ENCODE results near the gene TGFBR1.

The TGFBR1 gene

GRCh38 chr9:99058964-99059921 lies 45.7 kb upstream of the TGFBR1 start:
- Mint-ChIP-seq H3K9me3 (no peaks in the 10 kb centered on the region), H3K27me3 (ENCODE audit: low read depth) (no peaks in the 10 kb centered on the region), H3K4me3 (no peak overlapping the region), H3K4me1 (peaks cover 18% of the 10 kb centered on the region), H3K36me3 (ENCODE audit: low read depth) (no peaks in the 10 kb centered on the region), H3K27ac (no peak overlapping the region)
- no peak for TF ChIP-seq CTCF (IDR thresholded peaks at IDR 0.05; ENCODE audit: unreplicated experiment in 3 of 3)

GRCh38 chr9:99060621-99061020 lies 44.3 kb upstream of the TGFBR1 start:
- Mint-ChIP-seq H3K9me3 (no peaks in the 10 kb centered on the region), H3K27ac (no peak overlapping the region), H3K4me3 (no peak overlapping the region), H3K4me1 (peaks cover 23% of the 10 kb centered on the region), H3K27me3 (ENCODE audit: low read depth) (no peaks in the 10 kb centered on the region), H3K36me3 (ENCODE audit: low read depth) (no peaks in the 10 kb centered on the region)
- TF ChIP-seq CTCF (IDR thresholded peaks at IDR 0.05; ENCODE audit: unreplicated experiment in 3 of 3), result no peak

- Mint-ChIP-seq H3K27me3 (ENCODE audit: low read depth) (no peaks in the 10 kb centered on the region), H3K27ac (no peak overlapping the region), H3K4me1 (peaks cover 23% of the 10 kb centered on the region), H3K4me3 (no peak overlapping the region), H3K9me3 (no peaks in the 10 kb centered on the region), H3K36me3 (ENCODE audit: low read depth) (no peaks in the 10 kb centered on the region)
- no peak for TF ChIP-seq CTCF (IDR thresholded peaks at IDR 0.05; ENCODE audit: unreplicated experiment in 3 of 3)
These were observed 42.4 kb upstream of the TGFBR1 start for GRCh38 chr9:99062549-99062948.

GRCh38 chr9:99063522-99063921 lies 41.4 kb upstream of the TGFBR1 start:
- Mint-ChIP-seq H3K27ac (no peak overlapping the region), H3K9me3 (no peaks in the 10 kb centered on the region), H3K36me3 (ENCODE audit: low read depth) (no peaks in the 10 kb centered on the region), H3K4me1 (peaks cover 18% of the 10 kb centered on the region), H3K4me3 (no peak overlapping the region), H3K27me3 (ENCODE audit: low read depth) (no peaks in the 10 kb centered on the region)
- TF ChIP-seq CTCF (IDR thresholded peaks at IDR 0.05; ENCODE audit: unreplicated experiment in 3 of 3), result no peak

GRCh38 chr9:99066571-99066970 lies 38.3 kb upstream of the TGFBR1 start:
- Mint-ChIP-seq H3K4me1 (peaks cover 32% of the 10 kb centered on the region), H3K27ac (no peak overlapping the region), H3K36me3 (ENCODE audit: low read depth) (no peaks in the 10 kb centered on the region), H3K4me3 (no peak overlapping the region), H3K27me3 (ENCODE audit: low read depth) (no peaks in the 10 kb centered on the region), H3K9me3 (no peaks in the 10 kb centered on the region)
- no peak for TF ChIP-seq CTCF (IDR thresholded peaks at IDR 0.05; ENCODE audit: unreplicated experiment in 3 of 3)

- Mint-ChIP-seq H3K27ac (no peak overlapping the region), H3K4me1 (peaks cover 37% of the 10 kb centered on the region), H3K9me3 (no peaks in the 10 kb centered on the region), H3K4me3 (no peak overlapping the region), H3K27me3 (ENCODE audit: low read depth) (no peaks in the 10 kb centered on the region), H3K36me3 (ENCODE audit: low read depth) (no peaks in the 10 kb centered on the region)
- TF ChIP-seq CTCF (IDR thresholded peaks at IDR 0.05; ENCODE audit: unreplicated experiment in 3 of 3), result no peak
These were observed 35.8 kb upstream of the TGFBR1 start for GRCh38 chr9:99069075-99069474.
